Sigmoid colon (tissue), 4 donors: ENCODE results near the gene STRIP1.

Experiments
- EP300 ChIP-seq, 4 donors: sonication (generic); formaldehyde crosslinking; IDR thresholded peaks; one replicate each; pipeline ENCODE4 v1.6.1; 2017; ENCODE audit warnings: antibody characterized with exemption in 4 of 4
- POLR2A ChIP-seq, 2 donors: fragments of 450-650 bp; IDR thresholded peaks; one replicate each; pipeline ENCODE4 v1.6.1; 2016; ENCODE audit warnings: antibody characterized with exemption in 2 of 2, mild to moderate bottlenecking in 2 of 2, moderate library complexity in 2 of 2
- POLR2AphosphoS5 ChIP-seq, 4 donors: sonication (generic); formaldehyde crosslinking; IDR thresholded peaks; one replicate each; pipeline ENCODE4 v1.6.1; 2017; ENCODE audit warnings: antibody characterized with exemption in 4 of 4
- TF ChIP-seq, protein P1 (sequence below), 4 experiments: fragments of 450-650 bp in 3 of 4; fragments of 200-600 bp in 1 of 4; IDR thresholded peaks; one replicate each; pipeline ENCODE4 v1.5.1; 2016 to 2019; ENCODE audit warnings: antibody characterized with exemption in 4 of 4, mild to moderate bottlenecking in 3 of 4, moderate library complexity in 2 of 4

DNA sequence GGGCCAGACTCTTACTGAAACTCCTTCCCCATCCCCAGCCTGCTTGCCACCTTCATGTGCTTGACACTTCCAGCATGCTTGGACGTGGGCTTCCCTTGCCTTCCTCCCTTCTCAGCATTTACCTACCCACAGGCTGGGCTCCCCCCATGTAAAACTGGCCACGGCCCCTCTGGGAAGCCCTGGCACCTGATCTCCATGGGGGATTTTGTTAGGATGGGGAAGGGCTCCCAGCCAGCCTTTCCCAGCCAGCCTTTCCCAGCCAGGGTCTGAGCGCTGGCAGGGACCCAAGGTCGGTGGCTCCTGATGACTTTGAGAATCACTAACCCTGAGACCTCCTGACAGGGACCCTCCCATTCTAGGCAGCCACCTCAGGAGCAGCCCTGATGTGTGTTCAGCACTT lies 29.4 kb downstream of the STRIP1 start:
- TF ChIP-seq, protein P1, sequence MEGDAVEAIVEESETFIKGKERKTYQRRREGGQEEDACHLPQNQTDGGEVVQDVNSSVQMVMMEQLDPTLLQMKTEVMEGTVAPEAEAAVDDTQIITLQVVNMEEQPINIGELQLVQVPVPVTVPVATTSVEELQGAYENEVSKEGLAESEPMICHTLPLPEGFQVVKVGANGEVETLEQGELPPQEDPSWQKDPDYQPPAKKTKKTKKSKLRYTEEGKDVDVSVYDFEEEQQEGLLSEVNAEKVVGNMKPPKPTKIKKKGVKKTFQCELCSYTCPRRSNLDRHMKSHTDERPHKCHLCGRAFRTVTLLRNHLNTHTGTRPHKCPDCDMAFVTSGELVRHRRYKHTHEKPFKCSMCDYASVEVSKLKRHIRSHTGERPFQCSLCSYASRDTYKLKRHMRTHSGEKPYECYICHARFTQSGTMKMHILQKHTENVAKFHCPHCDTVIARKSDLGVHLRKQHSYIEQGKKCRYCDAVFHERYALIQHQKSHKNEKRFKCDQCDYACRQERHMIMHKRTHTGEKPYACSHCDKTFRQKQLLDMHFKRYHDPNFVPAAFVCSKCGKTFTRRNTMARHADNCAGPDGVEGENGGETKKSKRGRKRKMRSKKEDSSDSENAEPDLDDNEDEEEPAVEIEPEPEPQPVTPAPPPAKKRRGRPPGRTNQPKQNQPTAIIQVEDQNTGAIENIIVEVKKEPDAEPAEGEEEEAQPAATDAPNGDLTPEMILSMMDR (IDR thresholded peaks at IDR 0.05): no peak
- TF ChIP-seq POLR2AphosphoS5 (IDR thresholded peaks at IDR 0.05) (no peak), POLR2A (IDR thresholded peaks at IDR 0.05) (no peak), EP300 (IDR thresholded peaks at IDR 0.05) (no peak)
